ENCODE measurements around the gene EFNA5. TPM values are rescaled to one million over a fixed set of nuclear protein-coding genes. Genes with fewer than 3 reads are reported as not detected.
"Not testable (repeated sequence)": the region's sequence is repeated elsewhere in the genome, so short reads cannot be mapped to it uniquely, and the experiment has no call there.

The EFNA5 gene
- total and polyA plus RNA-seq, 2 of the 8 experiments (the other 6 are each of a cell fraction or from before 2014, with no cell fraction given), result 9.6 to 21.8 TPM

GRCh38 chr5:107346580-107346979 is 324.2 kb downstream of the EFNA5 start:
- H3K4me1 ChIP-seq (replicated peaks in 1 of 4; ENCODE audit: control insufficient read depth in 3 of 4, insufficient read depth in 4 of 4, low read length in 3 of 4); H4K20me1 ChIP-seq (replicated peaks in 1 of 2; ENCODE audit: control insufficient read depth in 1 of 2, insufficient read depth in 2 of 2, low read length in 2 of 2); H4K5ac ChIP-seq (ENCODE audit: insufficient read length, low read depth, low read length); H4K8ac ChIP-seq (ENCODE audit: extremely low read depth, insufficient read depth, low read length); H3K27ac ChIP-seq (ENCODE audit: low read depth, low read length); H2AFZ ChIP-seq (ENCODE audit: low read length); H2BK20ac ChIP-seq (ENCODE audit: low read length); H3K79me2 ChIP-seq (ENCODE audit: control insufficient read depth in 1 of 2, insufficient read depth in 2 of 2, low read length in 2 of 2); H3K36me3 ChIP-seq (ENCODE audit: control insufficient read depth in 2 of 4, insufficient read depth in 4 of 4, low read length in 3 of 4); H2BK12ac ChIP-seq (ENCODE audit: low read depth, low read length); DNase-seq (ENCODE audit: low read depth in 1 of 2, low spot score in 2 of 2); H3K9ac ChIP-seq (replicated peaks in 1 of 4; ENCODE audit: extremely low read depth in 1 of 4, low read depth in 3 of 4, low read length in 3 of 4); H3K23me2 ChIP-seq (ENCODE audit: low read depth, low read length); H2BK5ac ChIP-seq (ENCODE audit: low read depth, low read length); H2AK5ac ChIP-seq (ENCODE audit: low read depth, low read length); H3K27me3 ChIP-seq (replicated peaks in 1 of 4; ENCODE audit: control insufficient read depth in 3 of 4, extremely low read depth in 1 of 4, insufficient read depth in 3 of 4, low read length in 3 of 4); H3K18ac ChIP-seq (ENCODE audit: extremely low read depth, low read length); H3K4me2 ChIP-seq (ENCODE audit: insufficient read depth in 1 of 2, low read depth in 2 of 2, low read length in 2 of 2); FAIRE-seq; POLR2A ChIA-PET (ENCODE audit: partially characterized antibody); H3K23ac ChIP-seq (ENCODE audit: insufficient read length); H2BK15ac ChIP-seq (ENCODE audit: low read length); H3K4me3 ChIP-seq (ENCODE audit: extremely low read depth in 1 of 4, insufficient read depth in 2 of 4, low read depth in 3 of 4, low read length in 4 of 4); H3K14ac ChIP-seq (ENCODE audit: insufficient read length); H3K4ac ChIP-seq (replicated peaks; ENCODE audit: insufficient read length, low read depth, low read length); H3K56ac ChIP-seq (replicated peaks; ENCODE audit: insufficient read length, low read depth, low read length); H4K91ac ChIP-seq (replicated peaks; ENCODE audit: insufficient read length, low read length); H2BK120ac ChIP-seq (replicated peaks; ENCODE audit: low read depth, low read length); H3K79me1 ChIP-seq (ENCODE audit: low read depth, low read length): not testable (repeated sequence)
- 72% methylated on average over 3 of the region's 3 CpGs; no CpG with 5 or more reads in 1 of the 2 experiments for WGBS, 2 experiments (ENCODE audit: extremely low coverage in 1 of 2, insufficient coverage in 1 of 2, insufficient read length in 1 of 2, insufficient replicate concordance in 2 of 2, low coverage in 1 of 2, low lambda C conversion rate in 2 of 2, missing lambda C conversion rate in 1 of 2)
- TF ChIP-seq EP300 (IDR thresholded peaks at IDR 0.05; ENCODE audit: borderline replicate concordance in 1 of 2, low read depth in 2 of 2, low read length in 2 of 2) (peak in 1 of 2 experiments; percentile 83; a peak in 1 of 3 replicates), POU5F1 (IDR thresholded peaks at IDR 0.05; ENCODE audit: low read depth, low read length) (peak; percentile 41; the same call in 1 of the 2 replicates), YY1 (IDR thresholded peaks at IDR 0.05; ENCODE audit: low read depth, low read length) (0 out of 2 replicates have a peak, but pooled peaks have one; percentile 21), TEAD4 (IDR thresholded peaks at IDR 0.05; ENCODE audit: low read depth, low read length) (peak; percentile 55; the same call in 1 of the 2 replicates)
- H3K9me3 ChIP-seq (ENCODE audit: insufficient read depth in 2 of 2, low read depth in 1 of 2, low read length in 1 of 2), result peaks cover 12 to 13% of the 10 kb centered on the region in 2 experiments; a peak in 3 of 4 replicates
- CTCF ChIA-PET (ENCODE audit: partially characterized antibody), result interaction anchor here (1.3 kb wide), 1 partner anchor 13 kb away, joined by 3 read pairs; no protein-coding TSS in a partner anchor

Data from H1 (cell line).